HG03095 (cell line): ENCODE data around the gene PLIN4.

Experiments used
- ATAC-seq: cut with Tn5 transposase; IDR thresholded peaks from one replicate; pipeline ENCODE4 v1.9.1; 2021; ENCODE audit warnings: moderate library complexity; ENCODE audit not compliant: unreplicated experiment

Gene PLIN4

DNA sequence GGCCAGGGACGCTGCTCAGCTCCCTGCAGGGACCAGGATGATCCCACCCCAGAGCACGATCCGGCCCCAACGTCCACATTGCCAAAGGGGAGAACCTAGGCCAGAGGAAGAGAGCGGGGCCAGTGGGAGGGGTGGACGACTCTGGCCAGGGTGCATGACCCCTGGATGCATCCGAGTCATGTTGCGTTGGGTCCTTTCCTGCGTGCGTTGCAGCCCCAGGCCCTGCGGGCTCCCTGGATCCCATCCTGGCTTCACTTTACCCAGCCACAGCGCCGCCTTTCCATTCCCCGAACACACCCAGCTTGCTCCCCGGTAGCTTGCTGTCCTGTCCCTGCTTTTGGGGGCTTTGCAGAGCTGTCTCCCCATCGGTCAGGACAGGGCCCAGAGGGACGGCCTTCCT lies 10.5 kb downstream of the PLIN4 start:
- no peak for ATAC-seq

DNA sequence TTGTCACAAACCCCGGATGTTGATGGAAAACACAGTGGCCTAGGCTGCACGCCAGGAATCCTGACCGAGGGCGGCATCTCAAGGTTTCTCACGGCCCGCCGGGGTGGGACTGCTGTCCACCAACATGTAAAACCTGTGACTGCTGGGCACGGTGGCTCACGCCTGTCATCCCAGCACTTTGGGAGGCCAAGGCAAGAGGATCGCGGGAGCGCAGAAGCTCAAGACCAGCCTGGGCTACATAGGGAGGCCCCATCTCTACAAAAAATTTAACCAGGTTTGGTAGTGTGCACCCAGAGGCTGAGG lies 11.2 kb downstream of the PLIN4 start:
- ATAC-seq, result no peak

DNA sequence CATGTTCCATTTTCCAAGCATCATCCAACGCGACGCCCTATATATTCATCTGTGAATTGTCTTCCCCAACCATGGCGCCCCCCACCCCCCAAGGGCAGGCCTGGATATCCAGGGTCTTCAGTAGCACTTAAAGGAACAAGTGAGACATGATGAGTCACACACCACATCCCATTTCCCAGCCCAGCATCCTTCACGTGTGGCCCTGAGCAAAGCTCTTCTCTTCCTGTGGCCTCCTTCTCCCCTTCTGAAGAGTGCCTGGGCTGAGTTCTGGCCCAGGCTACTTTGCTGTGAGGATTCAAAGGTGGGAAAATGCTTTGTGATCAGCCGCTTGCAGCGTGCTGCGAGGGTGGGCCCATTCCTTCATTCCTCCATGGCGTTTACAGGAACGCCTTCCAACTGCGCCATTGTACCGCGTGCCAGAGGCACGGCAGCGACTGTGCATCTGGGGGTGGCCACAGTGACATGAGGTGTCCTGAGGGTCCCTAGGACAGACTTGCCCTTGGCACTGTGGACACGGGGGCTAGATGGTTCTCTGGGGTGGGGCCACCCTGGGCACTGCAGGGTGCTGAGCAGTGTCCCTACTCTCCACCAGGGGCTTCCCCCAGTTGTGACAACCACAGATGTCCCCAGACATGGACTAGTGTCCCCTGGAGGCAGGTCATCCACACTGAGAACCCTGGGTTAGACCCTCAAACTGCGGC lies 11.7 kb downstream of the PLIN4 start:
- ATAC-seq, result no peak

DNA sequence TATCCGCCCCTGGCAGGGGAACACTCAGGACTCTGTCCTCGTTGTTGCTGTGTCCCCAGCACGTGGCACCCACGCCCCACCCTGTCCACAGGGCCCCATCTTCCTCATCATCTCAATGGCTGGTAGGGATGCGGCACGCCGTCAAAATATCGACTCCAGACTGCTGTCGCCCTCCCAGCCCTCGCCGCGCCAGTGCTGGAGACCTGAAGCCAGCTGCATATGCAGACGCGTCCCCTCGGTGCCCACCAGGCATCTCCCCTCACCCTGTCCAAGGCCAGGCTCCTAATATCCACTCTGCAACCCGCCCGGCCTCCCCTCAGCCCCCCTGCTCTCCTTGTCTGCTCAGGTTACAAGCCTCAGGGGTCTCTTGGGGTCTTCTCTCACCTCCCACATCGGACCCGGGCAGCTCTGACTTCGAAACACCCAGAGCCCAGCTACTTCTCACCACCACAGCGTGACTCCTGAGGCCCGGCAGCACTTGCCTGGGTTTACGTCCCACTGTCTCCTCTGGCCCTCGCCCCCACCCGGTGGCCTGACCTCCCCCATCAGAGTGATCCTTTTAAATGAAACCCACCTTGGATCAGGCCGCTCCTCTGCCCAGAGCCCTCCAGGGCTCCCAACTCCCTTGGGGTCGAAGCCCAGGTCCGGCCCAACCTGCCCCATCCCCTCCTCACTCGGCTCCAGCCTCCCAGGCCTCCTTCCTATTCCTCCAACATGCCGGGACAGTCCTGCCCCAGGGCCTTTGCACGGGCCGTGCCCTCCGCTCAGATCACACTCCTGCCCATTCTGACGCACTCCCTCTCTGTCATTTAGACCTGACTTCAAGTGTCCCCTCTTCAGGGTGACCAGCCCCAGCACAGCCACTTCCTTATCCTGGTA lies 12.5 kb downstream of the PLIN4 start:
- ATAC-seq, result no peak

DNA sequence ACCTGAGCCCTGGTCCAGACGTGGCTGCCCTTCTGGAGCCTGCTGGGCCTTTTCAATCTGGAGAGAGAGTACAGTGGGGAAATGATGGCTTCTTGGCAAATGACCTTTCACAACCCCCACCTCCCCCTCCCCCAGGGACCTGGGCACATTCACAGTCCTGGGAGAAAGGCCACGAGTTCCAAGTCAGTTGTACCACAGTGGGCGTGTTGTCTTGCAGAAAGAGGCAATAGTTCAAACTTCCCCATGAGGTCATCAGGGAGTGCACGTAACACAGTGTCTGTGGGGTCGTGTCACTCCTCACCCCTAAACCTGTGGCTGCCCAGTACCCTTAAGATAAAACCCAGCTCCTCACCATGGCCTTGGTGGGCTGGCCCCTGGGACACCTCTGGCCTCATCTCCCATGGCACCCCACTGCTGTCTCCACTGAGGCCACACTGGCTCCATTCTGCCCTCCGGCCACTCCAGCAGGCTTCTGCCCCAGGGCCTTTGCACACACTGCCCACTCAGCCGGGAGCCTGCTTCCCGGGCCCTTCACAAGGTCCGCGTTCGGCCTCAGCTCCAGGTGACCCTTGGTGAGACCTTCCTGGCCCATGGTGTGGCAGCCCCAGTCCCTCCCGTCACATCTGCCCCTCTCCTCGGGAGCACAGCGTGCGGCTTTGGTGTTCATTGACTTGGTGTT lies 13.3 kb downstream of the PLIN4 start:
- ATAC-seq, result no peak

DNA sequence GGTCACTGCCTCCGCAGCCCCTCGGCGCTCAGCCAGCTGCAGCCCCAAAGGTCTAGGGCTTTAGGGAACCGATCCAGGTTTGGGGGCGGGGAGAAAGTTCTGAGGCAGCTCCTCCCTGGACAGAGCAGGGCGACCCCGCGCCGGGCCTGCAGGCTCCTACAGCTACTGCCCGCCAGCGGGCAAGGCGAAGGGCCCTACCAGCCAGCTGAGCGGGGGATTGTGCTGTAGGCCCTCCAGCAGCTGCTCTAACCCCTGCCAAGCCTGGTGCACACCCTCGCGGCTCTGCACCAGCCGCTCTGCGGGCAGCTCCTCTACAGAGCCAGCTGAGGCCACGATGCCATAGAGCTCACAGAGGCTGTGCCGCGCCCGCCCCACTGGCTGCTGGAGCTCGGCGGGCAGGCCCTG lies 14.0 kb downstream of the PLIN4 start:
- ATAC-seq, result no peak

DNA sequence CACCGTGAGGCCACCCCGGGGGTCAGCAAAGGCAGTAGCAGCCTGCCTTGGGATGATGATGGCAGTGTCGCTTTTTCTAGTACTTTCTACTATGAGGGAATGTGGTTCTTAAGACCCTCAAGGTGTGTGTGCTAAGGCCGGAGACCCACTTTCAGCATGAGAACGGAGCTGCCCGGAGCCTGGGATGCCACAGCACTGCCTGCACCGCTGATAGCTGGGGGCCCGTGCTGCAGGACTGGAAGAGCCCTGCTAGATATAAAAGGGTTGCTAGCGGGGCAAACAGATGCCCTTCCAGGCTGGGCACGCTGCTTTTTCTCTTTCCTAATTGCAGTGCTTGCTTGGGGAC lies 14.5 kb downstream of the PLIN4 start:
- no peak for ATAC-seq

DNA sequence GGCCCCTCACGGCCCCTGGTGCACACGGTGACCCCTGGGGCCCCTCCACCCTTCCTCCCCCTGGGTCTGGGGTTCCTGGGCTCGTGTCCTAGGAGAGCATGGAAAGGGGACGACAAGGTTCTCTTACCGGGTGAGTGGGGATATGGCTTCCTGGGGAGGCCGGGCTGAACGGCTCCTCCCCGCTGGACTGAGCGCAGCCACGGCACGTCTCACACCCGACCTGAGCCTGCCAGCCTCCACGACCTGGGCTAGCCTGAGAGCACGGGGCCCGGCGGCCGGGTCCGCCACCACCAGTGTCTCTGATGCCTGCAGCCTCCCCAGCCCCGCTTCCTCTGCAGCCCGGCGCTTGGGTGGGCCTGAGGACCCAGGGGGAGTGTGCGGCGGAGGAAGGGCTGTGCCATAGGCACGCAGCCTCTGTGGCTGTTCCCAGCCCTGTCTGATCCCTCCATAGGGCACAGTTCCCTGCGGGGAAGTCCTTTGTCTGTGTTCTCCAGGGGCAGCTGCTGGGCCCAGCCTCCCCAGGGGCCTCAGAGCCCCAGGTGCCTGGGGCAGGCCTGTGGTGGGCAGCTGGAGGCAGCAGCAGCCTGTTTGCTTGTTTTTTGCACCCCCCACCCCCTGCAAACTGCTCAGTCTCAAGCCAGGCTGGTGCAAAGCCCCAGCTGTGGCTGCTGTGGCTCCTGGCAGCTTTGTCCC lies 15.0 kb downstream of the PLIN4 start:
- ATAC-seq, result no peak

DNA sequence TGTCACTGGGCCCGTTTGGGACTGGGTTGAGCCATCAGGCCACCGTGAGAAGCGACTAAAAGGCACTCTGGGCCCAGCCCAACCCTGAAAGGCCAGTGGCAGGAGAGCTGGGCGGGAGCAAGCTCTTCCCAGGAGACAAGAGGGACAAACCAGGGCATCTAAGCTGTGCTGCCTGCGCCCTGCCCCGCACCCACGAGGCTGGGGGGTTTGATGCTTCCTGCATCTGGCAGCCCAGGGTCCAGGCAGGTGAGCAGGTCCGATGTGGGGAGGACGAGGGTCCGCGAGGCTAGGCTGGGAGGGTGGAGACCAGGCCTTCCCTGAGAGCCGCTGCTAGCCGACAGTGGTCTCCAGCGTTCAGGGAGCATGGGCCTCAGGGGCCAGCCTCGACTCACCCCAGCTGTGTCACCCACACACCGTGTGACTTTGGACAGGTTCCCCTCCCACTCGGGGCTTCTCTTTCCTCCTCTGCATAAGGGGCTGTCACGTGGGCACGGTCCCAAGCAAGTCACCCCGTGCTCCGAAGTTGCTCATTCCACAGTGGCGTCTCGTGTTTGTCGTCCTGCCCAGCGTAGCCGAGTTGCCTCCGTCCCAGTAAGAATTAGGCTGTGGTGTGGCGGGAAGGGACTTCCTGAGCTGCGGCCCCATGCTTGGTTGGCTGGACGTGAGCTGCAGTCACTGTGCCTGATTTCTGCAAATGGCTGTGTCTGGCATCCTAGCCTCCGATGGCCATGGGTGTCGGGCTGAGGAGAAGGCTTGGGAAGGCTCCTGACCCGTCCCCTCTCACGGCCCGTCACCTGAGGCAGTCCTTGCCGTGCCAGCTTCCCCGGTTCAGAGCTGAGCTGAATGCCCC lies 15.8 kb downstream of the PLIN4 start:
- no peak for ATAC-seq

DNA sequence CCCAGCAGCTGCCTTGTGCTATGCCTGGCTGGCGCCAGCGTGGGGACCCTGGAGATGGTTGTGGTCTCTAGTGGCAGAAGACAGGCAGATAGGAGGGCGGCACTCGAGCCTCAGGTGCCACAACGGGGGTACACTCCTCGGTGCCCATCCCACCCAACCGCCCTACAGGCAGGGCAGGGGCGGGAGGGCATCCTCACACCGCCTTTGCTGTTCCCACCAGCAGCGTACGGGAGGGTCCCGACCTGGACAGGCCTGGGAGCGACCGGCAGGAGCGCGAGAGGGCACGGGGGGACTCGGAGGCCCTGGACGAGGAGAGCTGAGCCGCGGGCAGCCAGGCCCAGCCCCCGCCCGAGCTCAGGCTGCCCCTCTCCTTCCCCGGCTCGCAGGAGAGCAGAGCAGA lies 16.6 kb downstream of the PLIN4 start:
- no peak for ATAC-seq

DNA sequence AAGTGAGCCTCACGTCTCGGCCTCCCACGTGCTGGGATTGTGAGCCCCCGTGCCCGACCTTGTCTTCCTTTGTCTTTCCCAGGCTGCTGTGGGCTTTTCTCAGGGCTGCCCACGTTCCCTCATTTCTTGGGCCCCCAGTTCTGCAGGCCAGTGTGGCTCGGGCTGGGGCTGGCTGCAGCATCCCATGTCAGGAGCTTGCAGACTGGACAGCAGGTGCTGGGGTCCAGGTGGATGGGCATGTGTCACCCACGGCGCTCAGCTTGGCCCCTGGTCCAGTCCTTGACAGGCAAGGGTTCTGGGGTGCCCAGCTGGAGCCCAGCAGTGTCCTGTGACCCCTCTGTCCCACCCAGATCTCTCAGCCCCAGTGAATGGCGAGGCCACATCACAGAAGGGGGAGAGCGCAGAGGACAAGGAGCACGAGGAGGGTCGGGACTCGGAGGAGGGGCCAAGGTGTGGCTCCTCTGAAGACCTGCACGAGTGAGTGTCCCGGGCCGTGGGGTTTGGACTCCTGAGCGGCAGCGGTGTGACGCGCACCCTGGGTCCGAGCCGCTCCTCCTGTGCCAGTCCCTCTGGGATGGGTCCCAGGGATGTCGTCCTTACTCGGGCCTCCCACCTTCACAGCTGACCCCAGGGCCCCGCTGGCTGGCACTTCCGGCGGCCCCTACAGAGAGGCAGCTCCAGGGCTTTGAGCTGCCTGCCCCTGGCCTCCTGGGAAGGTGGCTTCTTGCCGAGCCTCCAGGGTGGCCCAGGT lies 17.3 kb downstream of the PLIN4 start:
- no peak for ATAC-seq

DNA sequence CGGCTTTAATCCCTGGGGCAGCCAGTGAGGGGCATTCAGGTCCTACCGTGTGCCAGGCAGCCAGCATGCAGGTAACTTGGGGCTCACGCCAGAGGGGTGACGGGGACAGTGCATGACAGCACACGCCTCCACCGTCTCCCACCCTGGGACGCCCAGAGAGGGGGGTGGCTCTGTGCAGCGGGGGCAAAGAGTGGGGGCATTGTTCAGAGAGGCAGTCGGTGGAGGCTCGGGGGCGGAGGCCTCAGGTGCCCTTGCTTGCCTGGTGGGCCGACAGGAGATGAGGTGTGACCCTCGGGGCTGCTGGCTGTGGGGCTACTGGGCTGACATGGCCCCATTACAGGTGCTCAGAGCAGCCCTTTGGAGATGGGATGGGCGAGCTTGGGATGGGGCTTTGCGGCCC lies 18.4 kb downstream of the PLIN4 start:
- ATAC-seq, result no peak

DNA sequence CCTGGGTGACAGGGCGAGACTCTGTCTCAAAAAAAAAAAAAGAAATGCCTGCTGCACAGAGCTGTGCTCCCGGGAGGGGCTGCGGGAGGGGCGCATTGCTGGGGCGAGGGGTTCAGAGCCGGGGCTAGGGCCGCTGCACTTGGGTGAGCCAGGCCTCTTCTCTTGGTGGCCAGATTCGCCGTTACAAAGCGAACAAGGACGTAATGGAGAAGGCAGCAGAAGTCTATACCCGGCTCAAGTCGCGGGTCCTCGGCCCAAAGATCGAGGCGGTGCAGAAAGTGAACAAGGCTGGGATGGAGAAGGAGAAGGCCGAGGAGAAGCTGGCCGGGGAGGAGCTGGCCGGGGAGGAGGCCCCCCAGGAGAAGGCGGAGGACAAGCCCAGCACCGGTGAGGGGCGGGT lies 19.0 kb downstream of the PLIN4 start:
- no peak for ATAC-seq

DNA sequence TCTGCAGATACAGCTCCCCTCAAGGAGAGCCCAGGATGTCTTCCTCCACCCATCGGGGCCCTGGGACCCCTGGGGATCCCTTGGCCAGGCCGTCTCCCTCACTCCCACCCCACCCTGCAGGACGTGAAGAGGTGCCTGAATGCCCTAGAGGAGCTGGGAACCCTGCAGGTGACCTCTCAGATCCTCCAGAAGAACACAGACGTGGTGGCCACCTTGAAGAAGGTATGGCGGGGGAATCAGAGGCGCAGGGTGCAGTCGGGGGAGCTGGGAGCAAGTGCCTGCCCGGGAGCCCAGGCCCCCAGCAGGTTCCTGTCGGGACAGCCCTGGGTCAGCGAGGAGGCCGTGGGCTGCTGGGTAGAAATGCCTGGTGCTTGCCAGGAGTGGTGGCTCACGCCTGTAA lies 19.6 kb downstream of the PLIN4 start:
- ATAC-seq, result no peak

DNA sequence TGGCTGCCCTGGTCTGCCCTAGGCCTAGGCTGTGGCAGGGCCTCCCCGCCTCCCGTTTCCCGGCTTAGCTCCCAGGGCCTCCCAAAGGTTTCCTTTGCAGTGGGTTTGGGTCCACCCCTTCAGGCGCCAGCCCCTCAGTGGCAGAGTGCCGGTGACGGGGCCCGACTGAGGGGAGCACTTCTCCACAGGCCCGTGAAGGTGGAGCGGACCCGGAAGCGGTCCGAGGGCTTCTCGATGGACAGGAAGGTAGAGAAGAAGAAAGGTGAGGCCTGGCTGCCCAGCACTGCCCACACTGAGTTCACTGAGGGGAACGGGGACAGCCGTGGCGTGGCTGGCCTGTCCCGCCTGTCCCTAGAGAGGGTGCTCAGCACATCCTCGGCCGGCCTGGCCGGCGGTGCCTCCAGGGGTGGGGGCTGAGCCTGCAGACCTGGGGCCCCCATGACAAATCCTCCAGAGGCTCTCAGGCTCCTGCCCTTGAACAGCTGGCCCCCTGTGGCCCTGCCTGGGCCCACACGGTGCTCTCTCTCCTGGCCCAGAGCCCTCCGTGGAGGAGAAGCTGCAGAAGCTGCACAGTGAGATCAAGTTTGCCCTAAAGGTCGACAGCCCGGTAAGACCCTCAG lies 20.4 kb downstream of the PLIN4 start:
- ATAC-seq, result no peak

DNA sequence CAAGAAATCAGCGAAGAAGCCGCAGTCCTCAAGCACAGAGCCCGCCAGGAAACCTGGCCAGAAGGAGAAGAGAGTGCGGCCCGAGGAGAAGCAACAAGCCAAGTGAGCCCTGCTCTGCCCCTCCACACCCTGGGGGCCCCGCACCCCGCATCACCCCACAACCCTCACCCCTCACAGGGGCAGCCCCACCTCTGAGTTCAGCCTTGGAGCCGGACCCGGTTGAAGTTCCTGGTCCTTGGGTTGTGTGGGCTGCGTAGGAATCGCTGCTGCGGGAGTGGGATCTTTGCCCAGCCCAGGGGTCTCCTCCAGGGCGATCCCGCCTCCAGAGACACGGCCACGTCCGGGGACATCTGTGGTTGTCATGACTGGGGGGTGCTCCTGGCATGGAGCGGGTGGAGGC lies 22.0 kb downstream of the PLIN4 start:
- no peak for ATAC-seq

DNA sequence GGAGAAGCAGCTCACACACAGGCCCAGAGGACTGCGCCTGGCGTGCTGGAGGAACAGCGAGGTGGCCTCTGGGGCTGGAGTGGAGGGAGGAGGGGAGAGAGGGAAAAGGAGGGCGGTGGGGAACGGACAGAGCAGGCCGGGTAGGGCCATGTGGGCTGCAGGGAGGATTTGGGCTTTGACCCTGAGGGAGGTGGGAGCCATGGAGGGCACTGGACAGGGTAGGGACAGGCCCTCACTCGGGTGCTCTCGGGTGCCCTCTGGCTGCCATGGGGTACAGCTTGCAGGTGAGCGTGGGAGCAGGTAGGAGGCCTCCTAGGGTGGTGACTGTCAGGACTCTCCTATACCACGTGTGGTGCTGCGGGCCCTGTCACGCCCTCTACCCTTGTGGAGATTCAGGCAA lies 22.8 kb downstream of the PLIN4 start:
- no peak for ATAC-seq

DNA sequence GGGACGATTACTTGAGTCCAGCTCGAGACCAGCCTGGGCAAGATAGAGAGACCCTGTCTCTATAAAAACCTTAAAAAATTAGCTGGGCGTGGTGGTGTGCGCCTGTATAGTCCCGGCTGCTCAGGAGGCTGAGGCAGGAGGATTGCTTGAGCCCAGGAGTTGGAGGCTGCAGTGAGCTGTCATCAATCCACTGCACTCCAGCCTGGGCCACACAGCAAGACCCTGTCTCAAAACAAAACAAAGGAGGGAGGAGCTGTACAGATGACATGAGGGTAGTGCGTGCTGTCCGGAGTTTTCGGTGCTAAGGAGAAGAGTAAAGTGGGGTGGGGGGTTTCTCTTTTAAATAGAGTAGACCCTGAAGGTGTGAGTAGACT lies 23.6 kb downstream of the PLIN4 start:
- ATAC-seq, result no peak

DNA sequence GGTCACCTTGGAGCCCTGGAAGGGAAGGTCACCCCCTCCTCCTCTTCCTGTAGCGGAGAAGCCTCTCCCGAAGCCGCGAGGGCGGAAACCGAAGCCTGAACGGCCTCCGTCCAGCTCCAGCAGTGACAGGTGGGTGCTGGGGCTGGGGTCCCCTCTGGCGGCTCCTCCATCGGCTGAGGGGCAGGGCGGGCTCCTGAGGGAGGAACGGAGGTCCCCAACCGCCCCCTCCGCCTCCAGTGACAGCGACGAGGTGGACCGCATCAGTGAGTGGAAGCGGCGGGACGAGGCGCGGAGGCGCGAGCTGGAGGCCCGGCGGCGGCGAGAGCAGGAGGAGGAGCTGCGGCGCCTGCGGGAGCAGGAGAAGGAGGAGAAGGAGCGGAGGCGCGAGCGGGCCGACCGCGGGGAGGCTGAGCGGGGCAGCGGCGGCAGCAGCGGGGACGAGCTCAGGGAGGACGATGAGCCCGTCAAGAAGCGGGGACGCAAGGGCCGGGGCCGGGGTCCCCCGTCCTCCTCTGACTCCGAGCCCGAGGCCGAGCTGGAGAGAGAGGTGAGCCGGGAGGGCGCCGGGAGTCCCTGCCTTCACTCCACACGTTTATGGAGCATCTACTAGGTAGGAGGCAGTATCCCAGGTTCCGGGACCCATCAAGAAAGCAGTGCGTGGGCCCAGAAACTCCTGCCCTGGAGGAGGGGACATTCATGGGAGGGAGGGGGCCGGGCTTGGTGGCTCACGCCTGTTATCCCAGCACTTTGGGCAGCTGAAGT lies 24.2 kb downstream of the PLIN4 start:
- ATAC-seq, result no peak
